A673 (cell line): ENCODE measurements around the gene LRP4.

Source experiments
- CTCF ChIP-seq: fragments of 300-800, 200-600 bp; sonication (generic); conservative IDR thresholded peaks from 2 replicates; pipeline ENCODE4 v1.5.1; 2017; ENCODE audit warnings: low read depth, mild to moderate bottlenecking, antibody characterized with exemption, low read length, moderate library complexity, mixed read lengths
- EZH2 ChIP-seq: fragments of 200-600 bp; sonication (generic); IDR thresholded peaks from 2 replicates; pipeline ENCODE4 v1.6.1; 2017; ENCODE audit warnings: borderline replicate concordance, low read depth, mild to moderate bottlenecking, mixed read lengths, antibody characterized with exemption, low read length; ENCODE audit not compliant: poor library complexity, severe bottlenecking

GRCh38 chr11:46889689-46890475 lies 28.5 kb downstream of the LRP4 start:
- TF ChIP-seq CTCF = peak; percentile 100
- no peak for TF ChIP-seq EZH2
